ENCODE measurements around the gene NCOR1. TPM values are rescaled to one million over a fixed set of nuclear protein-coding genes. Genes with fewer than 3 reads are reported as not detected.

Gene NCOR1
- total and polyA plus RNA-seq, 9 of the 15 experiments (the other 6 are each of a cell fraction or from before 2014, with no cell fraction given): 20.2 to 66.5 (median 50.9) TPM

- ATAC-seq (no peak), DNase-seq (ENCODE audit: extremely low read depth in 1 of 4, low spot score in 3 of 4) (no peak), FAIRE-seq (no peak)
- Histone ChIP-seq H3K79me2 (ENCODE audit: control insufficient read depth, insufficient read depth, low read length) (peaks cover 58% of the 10 kb centered on the region), H3K9me1 (ENCODE audit: control insufficient read depth, insufficient read depth, low read length) (no peaks in the 10 kb centered on the region), H3K27ac (ENCODE audit: extremely low read depth, low read depth, low read length) (no peak overlapping the region), H3K27me3 (ENCODE audit: control insufficient read depth in 2 of 2, insufficient read depth in 2 of 2, low read length in 2 of 2) (no peaks in the 10 kb centered on the region), H2AFZ (ENCODE audit: low read depth, low read length) (no peak overlapping the region), H3K4me1 (replicated peaks in 1 of 2; ENCODE audit: control insufficient read depth in 2 of 2, insufficient read depth in 2 of 2, low read length in 2 of 2) (peaks cover 0 to 3% of the 10 kb centered on the region in 2 experiments; a peak in 3 of 5 replicates), H3K4me2 (ENCODE audit: insufficient read depth, low read length) (peak overlapping the region; percentile 24; the same call in 1 of the 2 replicates), H3K9ac (ENCODE audit: insufficient read depth in 1 of 2, low read depth in 2 of 2, low read length in 2 of 2) (no peak overlapping the region), H3K4me3 (no peak overlapping the region), H3K36me3 (ENCODE audit: control insufficient read depth, insufficient read depth, low read length) (peaks cover 12% of the 10 kb centered on the region; the same call in 2 of the 3 replicates), H3K9me3 (replicated peaks; ENCODE audit: control insufficient read depth, insufficient read depth, low read depth, low read length) (no peaks in the 10 kb centered on the region), H4K20me1 (replicated peaks; ENCODE audit: control insufficient read depth, insufficient read depth, low read length) (no peaks in the 10 kb centered on the region)
- BruUV-seq (replicated peaks): no TSS peak
- intact Hi-C loops (cut with micrococcal nuclease): no loop called here
- CTCF ChIA-PET (ENCODE audit: low intra/inter-chr PET ratio): no interaction called here
- 40% methylated on average over 4 of the region's 6 CpGs for WGBS (ENCODE audit: insufficient coverage, low coverage, missing lambda C conversion rate)
- in situ Hi-C loops (cut with MboI): no loop called here
- POLR2A ChIA-PET: no interaction called here
- TF ChIP-seq ZNF583 (CRISPR knock-in tag; IDR thresholded peaks at IDR 0.05) (no peak), KLF10 (CRISPR knock-in tag; IDR thresholded peaks at IDR 0.05) (no peak), TAF1 (IDR thresholded peaks at IDR 0.05; ENCODE audit: control insufficient read depth, extremely low read depth, insufficient read depth, low read length, severe bottlenecking) (no peak), ZNF384 (IDR thresholded peaks at IDR 0.05; ENCODE audit: low read depth, low read length) (peak; percentile 66), SAP30 (IDR thresholded peaks at IDR 0.05; ENCODE audit: borderline replicate concordance, insufficient read depth, low read depth, low read length, poor library complexity, severe bottlenecking) (no peak), E2F6 (IDR thresholded peaks at IDR 0.05; ENCODE audit: borderline replicate concordance in 1 of 2, extremely low read depth in 1 of 2, insufficient read depth in 1 of 2, insufficient read length in 1 of 2, low read depth in 1 of 2, low read length in 1 of 2, poor library complexity in 1 of 2, severe bottlenecking in 1 of 2) (no peak), SRSF7 (optimal IDR thresholded peaks at IDR 0.05; ENCODE audit: low read depth, low read length) (no peak), ARID3A (IDR thresholded peaks at IDR 0.05; ENCODE audit: borderline replicate concordance, low read depth, low read length) (0 out of 2 replicates have a peak, but pooled peaks have one; percentile 17), PATZ1 (CRISPR knock-in tag; IDR thresholded peaks at IDR 0.05; ENCODE audit: borderline replicate concordance) (no peak), SETDB1 (IDR thresholded peaks at IDR 0.05; ENCODE audit: low read length) (no peak), EGR1 (conservative IDR thresholded peaks at IDR 0.05) (no peak)
These were observed 16.2 kb downstream of the NCOR1 start for GRCh38 chr17:16199093-16199492.
